Measurements from ENCODE around the gene CMTM8. TPM values are rescaled to one million over a fixed set of nuclear protein-coding genes. Genes with fewer than 3 reads are reported as not detected.

CMTM8 gene
- total and polyA plus RNA-seq, 12 donors = 2.1 to 8.4 (median 3.5) TPM

DNA sequence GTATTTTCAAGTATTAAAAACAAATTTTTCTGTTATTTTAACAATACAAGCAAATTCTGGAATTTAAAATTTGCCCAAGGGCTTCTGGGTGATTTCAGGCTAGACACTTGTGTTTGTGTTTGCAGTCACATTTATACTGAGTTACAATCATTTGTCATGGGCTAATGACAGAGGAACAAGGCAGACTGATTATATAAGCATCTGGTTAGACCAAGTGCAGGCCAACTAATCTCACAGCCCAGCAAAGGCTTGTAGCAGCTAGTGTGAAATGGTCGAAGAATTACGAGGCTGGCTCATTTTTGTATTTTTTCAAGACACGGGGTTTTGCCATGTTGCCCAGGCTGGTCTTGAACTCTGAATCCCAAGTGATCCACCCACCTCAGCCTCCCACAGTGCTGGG, 52.1 kb downstream of the CMTM8 start:
- H3K4me3 ChIP-seq = no peak overlapping the region
- peaks cover 0 to 16% (median 11%) of the 10 kb centered on the region in 9 donors for H3K4me1 ChIP-seq
- 80 to 81% methylated on average over 3 of the region's 3 CpGs for WGBS, 2 donors
- intact Hi-C loops (cut with DNase I) = loop anchor here in 4 of 10 donors (5.0 to 10.0 kb wide), 4 partner anchors 104 to 184 kb away; partner anchors contain the start of gene CMTM7 (in 1 of the 4)
- no peaks in the 10 kb centered on the region for H3K36me3 ChIP-seq
- H3K9me3 ChIP-seq = no peaks in the 10 kb centered on the region
- TF ChIP-seq, protein P1, sequence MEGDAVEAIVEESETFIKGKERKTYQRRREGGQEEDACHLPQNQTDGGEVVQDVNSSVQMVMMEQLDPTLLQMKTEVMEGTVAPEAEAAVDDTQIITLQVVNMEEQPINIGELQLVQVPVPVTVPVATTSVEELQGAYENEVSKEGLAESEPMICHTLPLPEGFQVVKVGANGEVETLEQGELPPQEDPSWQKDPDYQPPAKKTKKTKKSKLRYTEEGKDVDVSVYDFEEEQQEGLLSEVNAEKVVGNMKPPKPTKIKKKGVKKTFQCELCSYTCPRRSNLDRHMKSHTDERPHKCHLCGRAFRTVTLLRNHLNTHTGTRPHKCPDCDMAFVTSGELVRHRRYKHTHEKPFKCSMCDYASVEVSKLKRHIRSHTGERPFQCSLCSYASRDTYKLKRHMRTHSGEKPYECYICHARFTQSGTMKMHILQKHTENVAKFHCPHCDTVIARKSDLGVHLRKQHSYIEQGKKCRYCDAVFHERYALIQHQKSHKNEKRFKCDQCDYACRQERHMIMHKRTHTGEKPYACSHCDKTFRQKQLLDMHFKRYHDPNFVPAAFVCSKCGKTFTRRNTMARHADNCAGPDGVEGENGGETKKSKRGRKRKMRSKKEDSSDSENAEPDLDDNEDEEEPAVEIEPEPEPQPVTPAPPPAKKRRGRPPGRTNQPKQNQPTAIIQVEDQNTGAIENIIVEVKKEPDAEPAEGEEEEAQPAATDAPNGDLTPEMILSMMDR (IDR thresholded peaks at IDR 0.05) = no peak
- H3K27ac ChIP-seq = no peak overlapping the region
- ATAC-seq (no peak), DNase-seq (no peak)
- H3K27me3 ChIP-seq = no peaks in the 10 kb centered on the region

DNA sequence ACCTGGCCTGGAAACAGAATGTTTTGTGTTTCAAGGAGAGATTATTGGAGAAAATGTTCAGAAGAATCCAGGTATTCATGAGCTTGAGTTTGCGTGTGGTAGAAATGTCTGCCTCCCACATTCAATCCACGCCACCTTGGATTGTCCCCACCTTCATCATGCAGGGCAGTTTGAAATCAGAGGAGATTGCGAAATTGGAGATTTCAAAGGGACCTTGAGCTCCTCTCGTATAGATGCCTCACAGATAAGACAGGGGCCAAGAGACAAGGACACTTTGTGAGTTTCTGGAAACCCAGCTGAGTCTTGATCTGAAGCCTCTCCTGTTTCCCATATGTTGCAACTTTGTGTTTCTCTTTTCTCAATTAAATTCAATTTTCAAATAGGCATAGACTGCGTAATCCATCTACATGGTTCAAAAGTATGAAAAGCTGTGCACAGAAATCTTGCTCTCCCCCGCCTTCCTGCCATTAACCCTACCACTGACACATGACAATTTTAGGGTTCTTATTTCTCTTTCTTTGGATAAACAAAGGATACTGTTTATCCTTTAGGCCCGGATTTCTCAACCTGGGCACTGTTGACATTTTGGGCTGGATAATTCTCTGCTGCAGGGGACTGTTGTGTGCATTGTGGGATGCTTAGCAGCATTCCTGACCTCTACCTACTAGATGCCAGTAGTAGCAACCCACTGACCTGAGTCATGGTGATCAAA, 53.8 kb downstream of the CMTM8 start:
- no peak for ATAC-seq
- TF ChIP-seq, protein P1 (IDR thresholded peaks at IDR 0.05) = no peak
- Histone ChIP-seq H3K4me1 (peaks cover 0 to 12% (median 4%) of the 10 kb centered on the region in 9 donors), H3K9me3 (no peaks in the 10 kb centered on the region), H3K36me3 (no peaks in the 10 kb centered on the region), H3K27ac (no peak overlapping the region), H3K4me3 (no peak overlapping the region), H3K27me3 (no peaks in the 10 kb centered on the region)
- intact Hi-C loops (cut with DNase I) = loop anchor here in 4 of 10 donors (5.0 to 10.0 kb wide), 4 partner anchors 103 to 183 kb away; partner anchors contain the start of gene CMTM7 (in 1 of the 4)
- 86 to 89% methylated on average over 7 of the region's 7 CpGs for WGBS, 2 donors
- no peak for DNase-seq

DNA sequence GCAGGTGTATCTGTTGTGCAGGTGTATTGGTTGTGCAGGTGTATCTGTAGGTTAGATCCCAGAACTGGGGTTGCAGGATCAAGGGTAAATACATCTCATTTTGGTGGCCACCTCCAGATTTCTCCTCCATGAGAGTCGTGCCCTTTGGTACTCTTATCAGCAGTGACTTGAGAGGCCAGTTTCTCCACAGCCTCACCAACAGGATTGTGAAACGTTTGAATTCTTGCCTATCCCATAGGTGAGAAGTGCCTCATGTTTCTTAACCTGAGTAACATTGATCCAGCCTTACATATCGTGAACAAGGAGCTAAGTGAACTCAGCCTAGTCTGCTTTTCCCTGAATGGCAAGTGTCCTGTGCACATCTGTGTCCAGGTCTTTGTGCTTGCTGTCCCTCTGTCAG, 55.4 kb downstream of the CMTM8 start:
- TF ChIP-seq, protein P1 (IDR thresholded peaks at IDR 0.05) = no peak

DNA sequence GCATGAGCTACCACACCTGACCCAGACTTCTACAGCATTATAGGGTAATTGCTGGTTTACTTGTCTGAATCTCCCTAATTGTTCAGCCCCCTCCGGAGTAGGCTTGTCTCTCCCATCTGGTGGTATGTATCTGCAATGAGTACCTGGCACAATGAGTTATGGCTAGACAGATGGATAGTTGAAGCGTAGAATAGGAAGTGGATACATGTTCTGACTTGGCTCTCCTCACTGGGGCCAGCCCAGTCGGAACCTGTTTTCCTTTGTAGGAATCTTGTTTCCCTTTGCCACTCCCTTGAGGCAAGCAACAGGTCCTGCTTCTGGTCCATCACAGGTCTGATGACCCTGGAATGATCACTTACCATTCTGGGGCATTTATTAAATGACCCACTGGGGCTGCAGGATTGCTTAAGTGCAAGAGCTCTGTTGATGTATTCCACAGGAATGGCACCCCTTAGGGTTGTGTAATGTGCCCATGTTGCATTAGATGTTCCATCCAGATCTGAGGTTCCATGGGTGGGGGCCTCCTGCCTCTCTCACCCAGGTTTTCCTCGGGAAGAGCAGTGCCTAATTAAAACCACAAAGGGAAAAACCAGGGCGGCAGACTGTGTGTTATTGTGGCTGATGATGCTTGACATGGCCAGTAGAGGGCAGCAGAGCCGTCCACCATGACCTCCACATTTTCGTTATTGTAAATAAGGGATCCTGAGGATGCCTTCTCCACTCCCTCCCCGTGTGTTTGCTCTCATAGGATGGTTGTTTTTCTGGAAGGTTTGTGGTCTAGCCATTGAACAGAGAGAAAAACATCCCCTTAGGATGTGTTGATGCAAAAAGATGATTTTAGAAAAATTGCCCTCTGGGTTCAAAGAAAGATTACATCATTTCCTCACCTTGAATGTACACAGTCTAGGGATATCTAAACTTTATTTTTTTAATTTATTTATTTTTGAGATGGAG, 58.0 kb downstream of the CMTM8 start:
- Histone ChIP-seq H3K4me3 (no peak overlapping the region), H3K36me3 (no peaks in the 10 kb centered on the region), H3K4me1 (peaks cover 0 to 14% (median 4%) of the 10 kb centered on the region in 9 donors), H3K9me3 (no peaks in the 10 kb centered on the region), H3K27ac (no peak overlapping the region), H3K27me3 (no peaks in the 10 kb centered on the region)
- intact Hi-C loops (cut with DNase I) = loop anchor here (2.0 to 10.0 kb wide), 11 partner anchors 41 to 178 kb away; partner anchors contain the start of gene CMTM7 (in 1 of the 10)
- ATAC-seq = peak; percentile 70 to 91 (median 82)
- peak; percentile 46 to 56 for DNase-seq
- whole genome bisulfite sequencing, 2 donors = 33 to 35% methylated on average over 8 of the region's 8 CpGs
- TF ChIP-seq, protein P1 (IDR thresholded peaks at IDR 0.05) = peak; percentile 72 to 96 (median 90)

More for the DNA sequence above, 55.4 kb downstream of the CMTM8 start:
- intact Hi-C loops (cut with DNase I) = loop anchor here in 4 of 10 donors (5.0 to 10.0 kb wide), 4 partner anchors 101 to 181 kb away; partner anchors contain the start of gene CMTM7 (in 1 of the 4)
- peaks cover 0 to 14% (median 4%) of the 10 kb centered on the region in 9 donors for H3K4me1 ChIP-seq
- H3K27ac ChIP-seq = no peak overlapping the region
- H3K9me3 ChIP-seq = no peaks in the 10 kb centered on the region
- no peaks in the 10 kb centered on the region for H3K27me3 ChIP-seq
- no peak overlapping the region for H3K4me3 ChIP-seq
- DNase-seq (no peak), ATAC-seq (no peak)
- H3K36me3 ChIP-seq = no peaks in the 10 kb centered on the region
- 76 to 78% methylated on average over 3 of the region's 3 CpGs for WGBS, 2 donors

Measured in heart right ventricle (tissue), 16 donors.